Sigmoid colon (tissue), 4 donors: ENCODE measurements around the gene PAX4.

Source experiments
- EP300 ChIP-seq, 4 donors: sonication (generic); formaldehyde crosslinking; IDR thresholded peaks; one replicate each; pipeline ENCODE4 v1.6.1; 2017; ENCODE audit warnings: antibody characterized with exemption in 4 of 4
- POLR2A ChIP-seq, 2 donors: fragments of 450-650 bp; IDR thresholded peaks; one replicate each; pipeline ENCODE4 v1.6.1; 2016; ENCODE audit warnings: antibody characterized with exemption in 2 of 2, mild to moderate bottlenecking in 2 of 2, moderate library complexity in 2 of 2
- POLR2AphosphoS5 ChIP-seq, 4 donors: sonication (generic); formaldehyde crosslinking; IDR thresholded peaks; one replicate each; pipeline ENCODE4 v1.6.1; 2017; ENCODE audit warnings: antibody characterized with exemption in 4 of 4
- TF ChIP-seq, protein P1 (sequence below), 4 experiments: fragments of 450-650 bp in 3 of 4; fragments of 200-600 bp in 1 of 4; IDR thresholded peaks; one replicate each; pipeline ENCODE4 v1.5.1; 2016 to 2019; ENCODE audit warnings: antibody characterized with exemption in 4 of 4, mild to moderate bottlenecking in 3 of 4, moderate library complexity in 2 of 4

DNA sequence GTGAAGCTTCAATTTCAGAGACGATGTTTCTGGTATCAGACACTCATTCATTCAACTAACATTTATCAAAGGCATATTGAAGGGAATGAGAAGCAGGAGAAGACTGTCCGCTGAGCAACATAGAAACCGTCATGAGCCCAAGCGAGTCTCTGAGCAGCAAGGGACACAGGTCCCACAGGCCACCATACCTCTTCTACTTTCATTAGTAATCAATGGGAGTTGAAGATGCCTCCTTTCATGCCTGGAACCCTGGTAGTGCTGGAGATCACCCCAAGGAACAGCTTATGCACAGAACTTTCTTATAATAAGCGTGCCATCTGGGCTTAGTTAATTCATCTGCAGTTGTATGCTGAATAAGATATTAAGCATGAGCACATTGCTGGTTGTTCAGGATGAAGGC lies 1.2 kb downstream of the PAX4 start:
- no peak for TF ChIP-seq POLR2AphosphoS5 (IDR thresholded peaks at IDR 0.05)
- TF ChIP-seq, protein P1, sequence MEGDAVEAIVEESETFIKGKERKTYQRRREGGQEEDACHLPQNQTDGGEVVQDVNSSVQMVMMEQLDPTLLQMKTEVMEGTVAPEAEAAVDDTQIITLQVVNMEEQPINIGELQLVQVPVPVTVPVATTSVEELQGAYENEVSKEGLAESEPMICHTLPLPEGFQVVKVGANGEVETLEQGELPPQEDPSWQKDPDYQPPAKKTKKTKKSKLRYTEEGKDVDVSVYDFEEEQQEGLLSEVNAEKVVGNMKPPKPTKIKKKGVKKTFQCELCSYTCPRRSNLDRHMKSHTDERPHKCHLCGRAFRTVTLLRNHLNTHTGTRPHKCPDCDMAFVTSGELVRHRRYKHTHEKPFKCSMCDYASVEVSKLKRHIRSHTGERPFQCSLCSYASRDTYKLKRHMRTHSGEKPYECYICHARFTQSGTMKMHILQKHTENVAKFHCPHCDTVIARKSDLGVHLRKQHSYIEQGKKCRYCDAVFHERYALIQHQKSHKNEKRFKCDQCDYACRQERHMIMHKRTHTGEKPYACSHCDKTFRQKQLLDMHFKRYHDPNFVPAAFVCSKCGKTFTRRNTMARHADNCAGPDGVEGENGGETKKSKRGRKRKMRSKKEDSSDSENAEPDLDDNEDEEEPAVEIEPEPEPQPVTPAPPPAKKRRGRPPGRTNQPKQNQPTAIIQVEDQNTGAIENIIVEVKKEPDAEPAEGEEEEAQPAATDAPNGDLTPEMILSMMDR (IDR thresholded peaks at IDR 0.05), result no peak
- TF ChIP-seq POLR2A (IDR thresholded peaks at IDR 0.05), result no peak
- TF ChIP-seq EP300 (IDR thresholded peaks at IDR 0.05), result no peak
